SK-MEL-5 (cell line): Measurements from ENCODE around the gene HTRA2. TPM values are rescaled to one million over a fixed set of nuclear protein-coding genes. Genes with fewer than 3 reads are reported as not detected.
A peak's percentile ranks its signal among the peaks of the same experiment; 100 is the strongest.
"Not testable (repeated sequence)": the region's sequence is repeated elsewhere in the genome, so short reads cannot be mapped to it uniquely, and the experiment has no call there.

Source experiments
- DNase-seq: peaks from one replicate; pipeline ENCODE4 v3.0.0-alpha.2; 2016; ENCODE audit warnings: low read depth, low spot score
- in situ Hi-C: cut with HindIII; loops from 2 replicates; pipeline ENCODE4 v1.10.0; 2016; ENCODE audit warnings: low sequenced_read_pairs, high pct_unique_total_duplicates, low pct_unique_long_range_greater_than_20kb
- total RNA-seq: library from RNA; depleted of rRNA; stranded (reverse); fragments of >200 nt; shearing (Covaris generic); gene quantifications from 2 replicates; pipeline ENCODE4 v1.2.3, GENCODE V29; 2014

HTRA2 gene
- total RNA-seq, 1 experiment from 2014 or later = 99.6 TPM

GRCh38 chr2:74550231-74550630 lies 20.5 kb downstream of the HTRA2 start:
- in situ Hi-C loops = no loop called here

GRCh38 chr2:74551530-74551929 lies 21.8 kb downstream of the HTRA2 start:
- DNase-seq = no peak
- in situ Hi-C loops = no loop called here

More at GRCh38 chr2:74550231-74550630, 20.5 kb downstream of the HTRA2 start:
- DNase-seq = no peak

- in situ Hi-C loops = no loop called here
- no peak for DNase-seq
Observed at GRCh38 chr2:74551942-74552913, 22.5 kb downstream of the HTRA2 start.

GRCh38 chr2:74552914-74553811 lies 23.4 kb downstream of the HTRA2 start:
- DNase-seq = no peak
- in situ Hi-C loops = no loop called here

- peak; percentile 87 for DNase-seq
- in situ Hi-C loops = no loop called here
Observed at GRCh38 chr2:74553892-74554819, 24.4 kb downstream of the HTRA2 start, which contains the start of the genes DOK1 and LOXL3. DOK1 (plus strand) TSS chr2:74554720; CDS start chr2:74554755, 35 bp downstream. LOXL3 (minus strand) TSS chr2:74553942; CDS start chr2:74552634, 1,308 bp downstream.

GRCh38 chr2:74554820-74555531 lies 25.2 kb downstream of the HTRA2 start:
- in situ Hi-C loops = no loop called here
- DNase-seq = no peak

- no peak for DNase-seq
- in situ Hi-C loops = no loop called here
Observed at GRCh38 chr2:74555610-74556103, 25.9 kb downstream of the HTRA2 start.

GRCh38 chr2:74556159-74556558 lies 26.4 kb downstream of the HTRA2 start:
- in situ Hi-C loops = no loop called here
- no peak for DNase-seq

GRCh38 chr2:74556831-74557370 lies 27.2 kb downstream of the HTRA2 start:
- in situ Hi-C loops = no loop called here
- DNase-seq = no peak

GRCh38 chr2:74558284-74559230 lies 28.8 kb downstream of the HTRA2 start:
- no peak for DNase-seq
- in situ Hi-C loops = no loop called here

GRCh38 chr2:74559912-74560311 lies 30.2 kb downstream of the HTRA2 start:
- in situ Hi-C loops = no loop called here
- no peak for DNase-seq

GRCh38 chr2:74560591-74560990 lies 30.9 kb downstream of the HTRA2 start:
- in situ Hi-C loops = no loop called here
- no peak for DNase-seq

GRCh38 chr2:74561022-74561421 lies 31.3 kb downstream of the HTRA2 start:
- DNase-seq, in situ Hi-C loops: not testable (repeated sequence)

GRCh38 chr2:74562126-74562775 lies 32.5 kb downstream of the HTRA2 start:
- no peak for DNase-seq
- in situ Hi-C loops = no loop called here

- no peak for DNase-seq
- in situ Hi-C loops = no loop called here
Observed at GRCh38 chr2:74564222-74564621, 34.5 kb downstream of the HTRA2 start.
